IMR-90 (cell line): ENCODE data around the gene RNF151.

Source experiments
- BHLHE40 ChIP-seq: fragments of 150-350 bp; IDR thresholded peaks from 2 replicates; pipeline ENCODE4 v1.6.1; 2016; ENCODE audit warnings: mild to moderate bottlenecking, low read depth, low read length
- CEBPB ChIP-seq: IDR thresholded peaks from 2 replicates; pipeline ENCODE4 v1.6.1; 2012; ENCODE audit warnings: low read depth, low read length, improper control_type of control experiment
- CHD1 ChIP-seq: IDR thresholded peaks from 2 replicates; pipeline ENCODE4 v1.6.1; 2012; ENCODE audit warnings: low read depth, low read length, improper control_type of control experiment
- CTCF ChIP-seq: conservative IDR thresholded peaks from 2 replicates; pipeline ENCODE4 v1.5.1; 2012; ENCODE audit warnings: mild to moderate bottlenecking, low read depth, low read length, improper control_type of control experiment
- ELK1 ChIP-seq: fragments of 150-350 bp; IDR thresholded peaks from 2 replicates; pipeline ENCODE4 v1.6.1; 2016; ENCODE audit warnings: low read depth, mild to moderate bottlenecking, low read length, moderate library complexity, borderline replicate concordance
- FOS ChIP-seq: fragments of 150-350 bp; IDR thresholded peaks from 2 replicates; pipeline ENCODE4 v1.6.1; 2016; ENCODE audit warnings: low read depth, low read length
- MXI1 ChIP-seq: IDR thresholded peaks from 2 replicates; pipeline ENCODE4 v1.6.1; 2012; ENCODE audit warnings: low read depth, mild to moderate bottlenecking, low read length, moderate library complexity, borderline replicate concordance
- NFE2L2 ChIP-seq: fragments of 150-350 bp; IDR thresholded peaks from 2 replicates; pipeline ENCODE4 v1.6.1; 2016; ENCODE audit warnings: low read depth, mild to moderate bottlenecking, low read length
- POLR2A ChIP-seq: IDR thresholded peaks from 2 replicates; pipeline ENCODE4 v1.6.1; 2012; ENCODE audit warnings: mild to moderate bottlenecking, low read depth, low read length
- RAD21 ChIP-seq: IDR thresholded peaks from 2 replicates; pipeline ENCODE4 v1.6.1; 2012; ENCODE audit warnings: low read length, improper control_type of control experiment
- RFX5 ChIP-seq: IDR thresholded peaks from 2 replicates; pipeline ENCODE4 v1.8.0; 2012; ENCODE audit warnings: low read depth, mild to moderate bottlenecking, low read length, moderate library complexity
- USF2 ChIP-seq: fragments of 150-350 bp; IDR thresholded peaks from 2 replicates; pipeline ENCODE4 v1.6.1; 2017; ENCODE audit warnings: mild to moderate bottlenecking, antibody characterized with exemption, low read length, low read depth

- TF ChIP-seq CEBPB, result no peak
- peak; percentile 71 for TF ChIP-seq MXI1
- peak; percentile 98 for TF ChIP-seq CTCF
- TF ChIP-seq RAD21, result peak; percentile 61
- TF ChIP-seq BHLHE40, result no peak
- no peak for TF ChIP-seq POLR2A
- TF ChIP-seq FOS, result no peak
- TF ChIP-seq NFE2L2, result no peak
- no peak for TF ChIP-seq CHD1
- peak; percentile 4; the same call in 1 of the 2 replicates for TF ChIP-seq USF2
- TF ChIP-seq RFX5, result no peak
- TF ChIP-seq ELK1, result no peak
Measured at GRCh38 chr16:2003827-2004641, 37.4 kb downstream of the RNF151 start.
